Measurements from ENCODE around the gene NOA1. TPM values are rescaled to one million over a fixed set of nuclear protein-coding genes. Genes with fewer than 3 reads are reported as not detected.
A peak's percentile ranks its signal among the peaks of the same experiment; 100 is the strongest.
"Not testable (repeated sequence)": the region's sequence is repeated elsewhere in the genome, so short reads cannot be mapped to it uniquely, and the experiment has no call there.

The NOA1 gene
- total and polyA plus RNA-seq, 2 donors = 13.3 to 21.6 TPM

GRCh38 chr4:56976837-56977320 is 527 bp downstream of the NOA1 start:
- no peaks in the 10 kb centered on the region for H3K4me1 ChIP-seq (ENCODE audit: insufficient read depth)
- peaks cover 2% of the 10 kb centered on the region for H3K36me3 ChIP-seq (ENCODE audit: insufficient read depth)
- DNase-seq (ENCODE audit: extremely low spot score) = no peak
- H3K27ac ChIP-seq (ENCODE audit: low read depth) = no peak overlapping the region
- WGBS = 0% methylated on average over 46 of the region's 46 CpGs
- peak overlapping the region; percentile 81 for H3K4me3 ChIP-seq (ENCODE audit: low read depth, low read length)

GRCh38 chr4:56976283-56976836 is 1.0 kb downstream of the NOA1 start:
- no peak for DNase-seq (ENCODE audit: extremely low spot score)
- H3K27ac ChIP-seq (ENCODE audit: low read depth) = no peak overlapping the region
- peaks cover 3% of the 10 kb centered on the region for H3K36me3 ChIP-seq (ENCODE audit: insufficient read depth)
- peak overlapping the region; percentile 81 for H3K4me3 ChIP-seq (ENCODE audit: low read depth, low read length)
- 2% methylated on average over 35 of the region's 35 CpGs for WGBS
- H3K4me1 ChIP-seq (ENCODE audit: insufficient read depth) = no peaks in the 10 kb centered on the region

- Histone ChIP-seq H3K36me3 (ENCODE audit: insufficient read depth) (peaks cover 3% of the 10 kb centered on the region), H3K27ac (ENCODE audit: low read depth) (no peak overlapping the region), H3K4me1 (ENCODE audit: insufficient read depth) (no peaks in the 10 kb centered on the region), H3K4me3 (ENCODE audit: low read depth, low read length) (no peak overlapping the region)
- WGBS = 98% methylated on average over 3 of the region's 3 CpGs
- DNase-seq (ENCODE audit: extremely low spot score) = no peak
Measured at GRCh38 chr4:56973336-56973735, 4.1 kb downstream of the NOA1 start.

GRCh38 chr4:56972809-56973208 is 4.6 kb downstream of the NOA1 start:
- H3K27ac ChIP-seq (ENCODE audit: low read depth) = no peak overlapping the region
- H3K4me3 ChIP-seq (ENCODE audit: low read depth, low read length) = no peak overlapping the region
- DNase-seq (ENCODE audit: extremely low spot score) = no peak
- H3K4me1 ChIP-seq (ENCODE audit: insufficient read depth) = no peaks in the 10 kb centered on the region
- H3K36me3 ChIP-seq (ENCODE audit: insufficient read depth) = peaks cover 3% of the 10 kb centered on the region

GRCh38 chr4:56972389-56972788 is 5.0 kb downstream of the NOA1 start:
- peaks cover 3% of the 10 kb centered on the region for H3K36me3 ChIP-seq (ENCODE audit: insufficient read depth)
- WGBS = 91% methylated on average over 2 of the region's 2 CpGs
- DNase-seq (ENCODE audit: extremely low spot score) = no peak
- no peak overlapping the region for H3K4me3 ChIP-seq (ENCODE audit: low read depth, low read length)
- H3K4me1 ChIP-seq (ENCODE audit: insufficient read depth) = no peaks in the 10 kb centered on the region
- H3K27ac ChIP-seq (ENCODE audit: low read depth) = no peak overlapping the region

GRCh38 chr4:56971383-56971782 is 6.0 kb downstream of the NOA1 start:
- Histone ChIP-seq H3K4me1 (ENCODE audit: insufficient read depth) (no peaks in the 10 kb centered on the region), H3K27ac (ENCODE audit: low read depth) (no peak overlapping the region), H3K4me3 (ENCODE audit: low read depth, low read length) (no peak overlapping the region), H3K36me3 (ENCODE audit: insufficient read depth) (peaks cover 6% of the 10 kb centered on the region)
- 95% methylated on average over 2 of the region's 2 CpGs for WGBS
- DNase-seq (ENCODE audit: extremely low spot score) = no peak

GRCh38 chr4:56961107-56961500 is 16.3 kb downstream of the NOA1 start:
- Histone ChIP-seq H3K4me3 (ENCODE audit: low read depth, low read length) (no peak overlapping the region), H3K4me1 (ENCODE audit: insufficient read depth) (no peaks in the 10 kb centered on the region), H3K27ac (ENCODE audit: low read depth) (no peak overlapping the region), H3K36me3 (ENCODE audit: insufficient read depth) (peaks cover 11% of the 10 kb centered on the region)
- WGBS = 98% methylated on average over 2 of the region's 2 CpGs
- no peak for DNase-seq (ENCODE audit: extremely low spot score)

GRCh38 chr4:56959100-56959499 is 18.3 kb downstream of the NOA1 start:
- peaks cover 6% of the 10 kb centered on the region for H3K36me3 ChIP-seq (ENCODE audit: insufficient read depth)
- H3K27ac ChIP-seq (ENCODE audit: low read depth) = no peak overlapping the region
- no peak overlapping the region for H3K4me3 ChIP-seq (ENCODE audit: low read depth, low read length)
- WGBS = 47% methylated on average over 1 of the region's 1 CpG
- no peak for DNase-seq (ENCODE audit: extremely low spot score)
- no peaks in the 10 kb centered on the region for H3K4me1 ChIP-seq (ENCODE audit: insufficient read depth)

- H3K36me3 ChIP-seq (ENCODE audit: insufficient read depth) = peaks cover 2% of the 10 kb centered on the region
- 19% methylated on average over 7 of the region's 7 CpGs for WGBS
- no peak overlapping the region for H3K4me3 ChIP-seq (ENCODE audit: low read depth, low read length)
- no peaks in the 10 kb centered on the region for H3K4me1 ChIP-seq (ENCODE audit: insufficient read depth)
- peak; percentile 26 for DNase-seq (ENCODE audit: extremely low spot score)
- peak overlapping the region; percentile 32 for H3K27ac ChIP-seq (ENCODE audit: low read depth)
Measured at GRCh38 chr4:56958111-56958517, 19.3 kb downstream of the NOA1 start.

GRCh38 chr4:56953680-56954520 is 23.5 kb downstream of the NOA1 start:
- 89% methylated on average over 9 of the region's 9 CpGs for WGBS
- DNase-seq (ENCODE audit: extremely low spot score) = no peak
- H3K36me3 ChIP-seq (ENCODE audit: insufficient read depth) = no peaks in the 10 kb centered on the region
- no peak overlapping the region for H3K27ac ChIP-seq (ENCODE audit: low read depth)
- H3K4me1 ChIP-seq (ENCODE audit: insufficient read depth) = no peaks in the 10 kb centered on the region
- no peak overlapping the region for H3K4me3 ChIP-seq (ENCODE audit: low read depth, low read length)

- Histone ChIP-seq H3K36me3 (ENCODE audit: insufficient read depth) (no peaks in the 10 kb centered on the region), H3K27ac (ENCODE audit: low read depth) (no peak overlapping the region), H3K4me3 (ENCODE audit: low read depth, low read length) (no peak overlapping the region), H3K4me1 (ENCODE audit: insufficient read depth) (no peaks in the 10 kb centered on the region)
- 74% methylated on average over 3 of the region's 3 CpGs for WGBS
- DNase-seq (ENCODE audit: extremely low spot score) = no peak
Measured at GRCh38 chr4:56941403-56941802, 36.0 kb downstream of the NOA1 start.

- DNase-seq (ENCODE audit: extremely low spot score) = no peak
- Histone ChIP-seq H3K36me3 (ENCODE audit: insufficient read depth) (no peaks in the 10 kb centered on the region), H3K27ac (ENCODE audit: low read depth) (no peak overlapping the region), H3K4me1 (ENCODE audit: insufficient read depth) (no peaks in the 10 kb centered on the region), H3K4me3 (ENCODE audit: low read depth, low read length) (no peak overlapping the region)
Measured at GRCh38 chr4:56940971-56941370, 36.4 kb downstream of the NOA1 start.

GRCh38 chr4:56940403-56940802 is 37.0 kb downstream of the NOA1 start:
- H3K27ac ChIP-seq (ENCODE audit: low read depth) = no peak overlapping the region
- H3K4me3 ChIP-seq (ENCODE audit: low read depth, low read length) = no peak overlapping the region
- no peaks in the 10 kb centered on the region for H3K4me1 ChIP-seq (ENCODE audit: insufficient read depth)
- no peaks in the 10 kb centered on the region for H3K36me3 ChIP-seq (ENCODE audit: insufficient read depth)
- WGBS = 95% methylated on average over 12 of the region's 12 CpGs
- no peak for DNase-seq (ENCODE audit: extremely low spot score)

- WGBS = 98% methylated on average over 14 of the region's 14 CpGs
- H3K4me3 ChIP-seq (ENCODE audit: low read depth, low read length); DNase-seq (ENCODE audit: extremely low spot score); H3K27ac ChIP-seq (ENCODE audit: low read depth); H3K4me1 ChIP-seq (ENCODE audit: insufficient read depth); H3K36me3 ChIP-seq (ENCODE audit: insufficient read depth): not testable (repeated sequence)
Measured at GRCh38 chr4:56939826-56940225, 37.6 kb downstream of the NOA1 start.

All from urinary bladder (tissue), 4 donors.